Stimulated activated memory B cell treated with anti-CD40 and anti-IgM and Interleukin-4, amounts not matched to agents 10 μg/mL and 1 μg/mL and 100 μg/mL, for 72 hours (primary cell): ENCODE results near the gene TCP1.
A peak's percentile ranks its signal among the peaks of the same experiment; 100 is the strongest.
"Not testable (repeated sequence)": the region's sequence is repeated elsewhere in the genome, so short reads cannot be mapped to it uniquely, and the experiment has no call there.

Experiments
- ATAC-seq: fragments of 150-1000 bp; cut with Tn5 transposase; 2 replicates; pipeline ENCODE4 v1.10.0; 2021
- H3K27ac Mint-ChIP-seq: one replicate; pipeline ENCODE4 v1.8.0; 2022; ENCODE audit warnings: mild to moderate bottlenecking, mixed read lengths
- H3K27me3 Mint-ChIP-seq: one replicate; pipeline ENCODE4 v1.8.0; 2022; ENCODE audit warnings: mixed read lengths
- H3K36me3 Mint-ChIP-seq: one replicate; pipeline ENCODE4 v1.8.0; 2022; ENCODE audit warnings: mixed read lengths
- H3K4me1 Mint-ChIP-seq: one replicate; pipeline ENCODE4 v1.8.0; 2022; ENCODE audit warnings: mixed read lengths
- H3K4me3 Mint-ChIP-seq: one replicate; pipeline ENCODE4 v1.8.0; 2022; ENCODE audit warnings: mild to moderate bottlenecking, moderate library complexity, mixed read lengths
- H3K9me3 Mint-ChIP-seq: one replicate; pipeline ENCODE4 v1.8.0; 2022; ENCODE audit warnings: mixed read lengths

TCP1 gene

DNA sequence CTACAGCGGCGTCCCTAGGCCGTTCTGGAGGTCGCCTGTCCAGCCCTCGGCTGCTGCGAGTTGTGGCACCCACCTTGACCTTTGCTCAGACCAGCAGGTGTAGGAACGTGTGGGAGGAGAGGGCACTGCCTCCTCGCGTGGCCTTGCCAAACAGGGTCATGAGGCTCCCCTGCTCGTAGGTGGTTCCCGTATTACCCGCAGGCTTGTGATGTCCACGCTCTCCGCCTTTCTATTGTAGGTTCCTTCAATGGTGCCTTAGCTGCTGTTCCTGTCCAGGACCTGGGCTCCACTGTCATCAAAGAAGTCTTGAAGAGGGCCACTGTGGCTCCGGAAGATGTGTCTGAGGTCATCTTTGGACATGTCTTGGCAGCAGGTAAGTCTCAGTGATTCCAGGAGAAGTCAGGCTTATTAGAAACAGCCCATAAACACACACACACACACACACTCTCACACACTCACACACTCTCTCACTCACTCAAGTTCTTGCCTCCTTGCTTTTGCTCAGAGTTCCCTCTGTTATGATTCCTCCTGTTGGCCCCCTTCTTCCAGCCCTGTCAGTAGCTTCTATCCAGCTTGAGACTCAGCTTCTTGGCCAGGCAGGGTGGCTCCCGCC is 26.6 kb downstream of the TCP1 start:
- peaks cover 30% of the 10 kb centered on the region for H3K4me1 Mint-ChIP-seq
- H3K36me3 Mint-ChIP-seq: peaks cover 37% of the 10 kb centered on the region
- no peaks in the 10 kb centered on the region for H3K27me3 Mint-ChIP-seq
- peak overlapping the region; percentile 98 for H3K27ac Mint-ChIP-seq
- no peaks in the 10 kb centered on the region for H3K9me3 Mint-ChIP-seq
- peak; percentile 28 for ATAC-seq
- peak overlapping the region; percentile 96 for H3K4me3 Mint-ChIP-seq

DNA sequence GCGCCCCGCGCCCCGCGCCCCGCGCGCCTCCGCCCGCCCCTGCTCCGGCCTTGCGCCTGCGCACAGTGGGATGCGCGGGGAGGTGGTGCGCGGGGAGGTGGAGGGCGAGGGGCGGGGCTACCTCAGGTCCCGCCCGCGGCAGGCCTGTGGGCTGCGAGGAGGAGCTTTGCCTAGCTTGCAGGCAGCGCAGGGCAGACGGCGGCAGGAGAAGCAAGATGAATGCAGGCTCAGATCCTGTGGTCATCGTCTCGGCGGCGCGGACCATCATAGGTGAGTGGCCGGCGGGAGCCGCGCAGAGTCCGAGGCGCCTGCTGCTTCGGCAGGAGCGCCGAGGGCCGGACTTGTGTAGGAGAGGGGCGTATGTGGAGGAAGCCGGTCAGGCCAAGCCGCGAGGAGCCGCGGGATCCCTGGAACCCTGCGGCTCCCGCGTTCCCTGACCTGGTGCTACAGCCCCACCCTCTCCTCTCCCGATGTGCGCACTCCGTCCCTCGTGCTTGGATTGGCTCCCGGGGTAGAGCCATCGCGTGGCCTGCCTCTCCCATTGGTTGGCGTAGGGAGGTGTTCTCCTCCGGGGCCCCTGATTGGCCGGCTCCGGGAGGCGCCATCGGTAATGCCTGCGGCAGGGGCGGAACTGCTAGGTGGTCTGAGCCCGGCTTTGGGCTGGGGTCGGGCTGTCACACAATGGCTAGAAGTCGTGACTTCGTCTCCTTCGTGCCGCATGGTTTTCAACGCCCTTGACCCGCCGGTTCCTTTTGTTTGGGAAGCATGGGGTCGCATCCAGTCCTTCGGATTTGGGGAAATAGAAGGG is 27.3 kb downstream of the TCP1 start, which contains the start of gene ACAT2:
ACAT2 (plus strand) TSS at position 173 of the 808 bp plus-strand sequence; CDS start at position 216, 43 bp downstream.
- Mint-ChIP-seq H3K4me1 (peaks cover 30% of the 10 kb centered on the region), H3K27me3 (no peaks in the 10 kb centered on the region), H3K36me3 (peaks cover 39% of the 10 kb centered on the region), H3K4me3 (peak within 1 kb of the TSS; percentile 96), H3K9me3 (no peaks in the 10 kb centered on the region), H3K27ac (peak within 1 kb of the TSS; percentile 98)
- peak; percentile 99 for ATAC-seq

- H3K36me3 Mint-ChIP-seq: peaks cover 36% of the 10 kb centered on the region
- ATAC-seq: peak; percentile 1
- H3K4me3 Mint-ChIP-seq: peak overlapping the region; percentile 96
- H3K9me3 Mint-ChIP-seq: no peaks in the 10 kb centered on the region
- peak overlapping the region; percentile 98 for H3K27ac Mint-ChIP-seq
- H3K4me1 Mint-ChIP-seq: peaks cover 26% of the 10 kb centered on the region
- no peaks in the 10 kb centered on the region for H3K27me3 Mint-ChIP-seq
Observed at GRCh38 chr6:159761129-159761872, 28.1 kb downstream of the TCP1 start.

GRCh38 chr6:159760602-159761057 is 28.8 kb downstream of the TCP1 start:
- H3K27ac Mint-ChIP-seq: peak overlapping the region; percentile 98
- H3K27me3 Mint-ChIP-seq: no peaks in the 10 kb centered on the region
- H3K9me3 Mint-ChIP-seq: no peaks in the 10 kb centered on the region
- ATAC-seq: no peak
- H3K4me1 Mint-ChIP-seq: peaks cover 25% of the 10 kb centered on the region
- H3K36me3 Mint-ChIP-seq: peaks cover 41% of the 10 kb centered on the region
- peak overlapping the region; percentile 96 for H3K4me3 Mint-ChIP-seq

- Mint-ChIP-seq H3K4me1 (peaks cover 25% of the 10 kb centered on the region), H3K27me3 (no peaks in the 10 kb centered on the region), H3K9me3 (no peaks in the 10 kb centered on the region), H3K4me3 (no peak overlapping the region), H3K27ac (peak overlapping the region; percentile 4), H3K36me3 (peaks cover 43% of the 10 kb centered on the region)
- ATAC-seq: no peak
Observed at GRCh38 chr6:159759645-159760044, 29.8 kb downstream of the TCP1 start.

DNA sequence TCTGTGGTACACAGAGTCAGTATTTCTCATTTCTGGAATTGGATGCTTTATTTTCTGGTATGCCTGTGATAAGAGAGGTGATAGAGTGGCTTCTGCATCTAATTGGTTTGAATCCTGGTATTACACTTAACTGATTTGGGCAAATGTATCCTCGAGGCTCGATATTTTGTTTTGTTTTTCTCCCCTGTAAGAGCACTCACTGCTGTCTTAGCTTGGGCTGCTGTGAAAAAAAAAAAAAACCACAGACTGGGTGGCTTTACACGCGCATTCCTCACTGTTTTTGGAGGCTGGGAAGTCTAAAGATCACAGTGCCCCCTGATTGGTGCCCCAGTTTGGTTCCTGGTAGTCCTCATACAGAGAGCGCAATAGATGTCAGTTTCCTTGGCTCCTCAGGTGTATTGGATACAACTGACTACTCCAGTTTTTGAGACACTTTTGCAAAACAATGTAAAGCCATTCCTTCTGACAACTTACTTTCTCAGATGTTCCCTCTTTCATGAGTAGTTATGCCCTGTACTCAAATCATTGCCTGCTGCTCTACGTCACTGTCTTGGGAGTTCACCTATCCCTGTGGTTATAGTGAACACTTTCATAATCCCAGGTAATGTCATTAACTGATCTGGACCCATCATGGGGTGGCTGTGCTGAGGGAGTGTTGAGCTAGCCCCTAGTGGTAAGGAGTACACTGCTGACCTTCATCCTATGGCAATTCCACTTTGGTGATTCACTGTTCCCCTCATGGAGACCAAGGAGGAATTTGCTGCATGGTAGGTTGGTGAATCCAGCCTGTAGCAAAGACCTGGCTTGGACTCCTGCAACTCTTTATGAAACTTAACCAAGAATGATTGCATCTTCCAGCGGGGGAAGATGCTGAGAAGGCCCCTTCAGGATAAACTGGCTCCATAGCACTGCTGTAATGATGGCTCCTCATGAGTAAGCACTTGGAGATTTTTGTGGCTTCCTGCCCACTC is 31.1 kb downstream of the TCP1 start:
- no peak overlapping the region for H3K27ac Mint-ChIP-seq
- no peak for ATAC-seq
- H3K4me1 Mint-ChIP-seq: peaks cover 25% of the 10 kb centered on the region
- no peaks in the 10 kb centered on the region for H3K9me3 Mint-ChIP-seq
- H3K4me3 Mint-ChIP-seq: no peak overlapping the region
- H3K27me3 Mint-ChIP-seq: no peaks in the 10 kb centered on the region
- H3K36me3 Mint-ChIP-seq: peaks cover 47% of the 10 kb centered on the region

- no peak for ATAC-seq
- H3K27me3 Mint-ChIP-seq: no peaks in the 10 kb centered on the region
- H3K9me3 Mint-ChIP-seq: no peaks in the 10 kb centered on the region
- H3K4me1 Mint-ChIP-seq: peaks cover 17% of the 10 kb centered on the region
- no peak overlapping the region for H3K27ac Mint-ChIP-seq
- H3K4me3 Mint-ChIP-seq: no peak overlapping the region
- H3K36me3 Mint-ChIP-seq: peaks cover 50% of the 10 kb centered on the region
Observed at GRCh38 chr6:159756508-159756907, 32.9 kb downstream of the TCP1 start.

GRCh38 chr6:159754959-159755914 is 34.2 kb downstream of the TCP1 start:
- Mint-ChIP-seq H3K27ac (no peak overlapping the region), H3K27me3 (no peaks in the 10 kb centered on the region), H3K36me3 (peaks cover 53% of the 10 kb centered on the region), H3K4me3 (no peak overlapping the region), H3K4me1 (peaks cover 6% of the 10 kb centered on the region), H3K9me3 (no peaks in the 10 kb centered on the region)
- ATAC-seq: no peak

GRCh38 chr6:159754401-159754800 is 35.0 kb downstream of the TCP1 start:
- Mint-ChIP-seq H3K36me3 (peaks cover 59% of the 10 kb centered on the region), H3K4me3 (no peak overlapping the region), H3K9me3 (no peaks in the 10 kb centered on the region), H3K27me3 (no peaks in the 10 kb centered on the region), H3K27ac (no peak overlapping the region), H3K4me1 (no peaks in the 10 kb centered on the region)
- no peak for ATAC-seq

GRCh38 chr6:159753081-159753872 is 36.1 kb downstream of the TCP1 start:
- H3K36me3 Mint-ChIP-seq: peaks cover 57% of the 10 kb centered on the region
- no peaks in the 10 kb centered on the region for H3K9me3 Mint-ChIP-seq

GRCh38 chr6:159751448-159751847 is 38.0 kb downstream of the TCP1 start:
- ATAC-seq: no peak
- Mint-ChIP-seq H3K36me3 (peaks cover 40% of the 10 kb centered on the region), H3K9me3 (no peaks in the 10 kb centered on the region), H3K4me1 (no peaks in the 10 kb centered on the region), H3K27ac (no peak overlapping the region), H3K4me3 (no peak overlapping the region), H3K27me3 (no peaks in the 10 kb centered on the region)

More at GRCh38 chr6:159753081-159753872, 36.1 kb downstream of the TCP1 start:
- no peak overlapping the region for H3K4me3 Mint-ChIP-seq
- no peaks in the 10 kb centered on the region for H3K27me3 Mint-ChIP-seq
- H3K4me1 Mint-ChIP-seq: no peaks in the 10 kb centered on the region
- no peak for ATAC-seq
- H3K27ac Mint-ChIP-seq: peak overlapping the region; percentile 22

DNA sequence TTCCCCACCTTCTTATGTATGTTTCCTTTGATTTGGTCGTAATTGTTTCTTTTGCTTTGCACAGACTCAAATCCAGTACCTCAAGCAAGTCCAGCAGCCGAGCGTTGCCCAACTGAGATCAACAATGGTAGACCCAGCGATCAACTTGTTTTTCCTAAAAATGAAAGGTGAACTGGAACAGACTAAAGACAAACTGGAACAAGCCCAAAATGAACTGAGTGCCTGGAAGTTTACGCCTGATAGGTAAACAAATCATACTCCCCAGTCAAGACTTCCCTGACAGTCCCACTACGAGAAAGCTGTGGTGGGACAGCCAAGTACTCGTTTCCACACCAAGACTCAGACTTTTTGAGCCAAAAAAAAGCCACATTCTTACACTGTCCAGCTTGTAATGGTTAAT is 41.3 kb downstream of the TCP1 start:
- H3K4me1 Mint-ChIP-seq, H3K4me3 Mint-ChIP-seq, H3K9me3 Mint-ChIP-seq, H3K27me3 Mint-ChIP-seq, ATAC-seq, H3K27ac Mint-ChIP-seq: not testable (repeated sequence)
- H3K36me3 Mint-ChIP-seq: peaks cover 45% of the 10 kb centered on the region

DNA sequence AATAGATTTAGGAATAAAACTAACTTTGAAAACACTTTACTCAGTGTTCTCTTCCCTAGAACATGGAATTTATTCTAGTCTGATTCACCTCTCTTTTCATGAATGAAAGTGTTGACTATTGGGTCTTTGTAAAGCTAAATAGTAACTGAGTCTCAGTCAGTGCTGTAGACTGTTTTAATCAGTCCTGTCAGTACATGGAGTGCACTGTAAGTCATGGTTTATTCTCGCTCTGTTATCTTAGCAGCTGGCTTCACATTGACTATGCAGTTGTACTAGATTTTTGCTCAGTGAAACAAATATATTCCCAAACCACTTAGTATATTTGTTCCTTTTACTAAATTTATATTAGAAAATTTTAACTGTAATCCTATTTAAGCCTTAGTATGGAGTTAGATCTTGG is 42.6 kb downstream of the TCP1 start:
- Mint-ChIP-seq H3K4me3 (no peak overlapping the region), H3K4me1 (peaks cover 9% of the 10 kb centered on the region), H3K27me3 (no peaks in the 10 kb centered on the region), H3K36me3 (peaks cover 43% of the 10 kb centered on the region), H3K9me3 (no peaks in the 10 kb centered on the region), H3K27ac (no peak overlapping the region)
- no peak for ATAC-seq
